Natural killer cell (primary cell): ENCODE data around the gene BPIFA3. TPM values are rescaled to one million over a fixed set of nuclear protein-coding genes. Genes with fewer than 3 reads are reported as not detected.

Experiments
- ATAC-seq, 3 donors: fragments of 150-1000 bp in 2 of 3; fragments of 200-7000 bp in 1 of 3; cut with Tn5 transposase; 1 replicate in 1 of 3; 2 replicates in 2 of 3; pipeline ENCODE4 v1.10.0; 2021; ENCODE audit warnings: mild to moderate bottlenecking in 2 of 3, moderate library complexity in 2 of 3
- DNase-seq, 2 donors: peaks; one replicate each; pipeline versions ENCODE4 v3.0.0 to v3.0.0-alpha.2; 2013 to 2021; ENCODE audit warnings: mixed read lengths in 1 of 2
- H3K27ac ChIP-seq: one replicate; pipeline ENCODE4 v1.5.1; 2013; ENCODE audit warnings: mild to moderate bottlenecking, low read length
- H3K27me3 ChIP-seq: one replicate; pipeline ENCODE4 v1.6.1; 2013; ENCODE audit warnings: low read length; ENCODE audit not compliant: control insufficient read depth, insufficient read depth
- H3K36me3 ChIP-seq: one replicate; pipeline ENCODE4 v1.6.1; 2013; ENCODE audit warnings: low read length; ENCODE audit not compliant: control insufficient read depth, insufficient read depth
- H3K4me1 ChIP-seq: one replicate; pipeline ENCODE4 v1.6.1; 2013; ENCODE audit warnings: low read length; ENCODE audit not compliant: control insufficient read depth, insufficient read depth
- H3K4me3 ChIP-seq: one replicate; pipeline ENCODE4 v1.5.1; 2013; ENCODE audit warnings: low read length
- H3K9me3 ChIP-seq: one replicate; pipeline ENCODE4 v1.6.1; 2013; ENCODE audit warnings: low read length; ENCODE audit not compliant: control insufficient read depth, insufficient read depth
- H3K27ac Mint-ChIP-seq, 2 donors: one replicate each; pipeline ENCODE4 v1.8.0; 2022; ENCODE audit warnings: mild to moderate bottlenecking in 2 of 2, mixed read lengths in 2 of 2, moderate library complexity in 1 of 2
- H3K27me3 Mint-ChIP-seq, 2 donors: one replicate each; pipeline ENCODE4 v1.8.0; 2022; ENCODE audit warnings: low read depth in 2 of 2, mixed read lengths in 2 of 2
- H3K36me3 Mint-ChIP-seq: one replicate; pipeline ENCODE4 v1.8.0; 2022; ENCODE audit warnings: mixed read lengths
- H3K4me1 Mint-ChIP-seq, 2 donors: one replicate each; pipeline ENCODE4 v1.8.0; 2022; ENCODE audit warnings: mixed read lengths in 2 of 2
- H3K4me3 Mint-ChIP-seq: one replicate; pipeline ENCODE4 v1.8.0; 2022; ENCODE audit warnings: mild to moderate bottlenecking, moderate library complexity, mixed read lengths
- H3K9me3 Mint-ChIP-seq, 2 donors: one replicate each; pipeline ENCODE4 v1.8.0; 2022; ENCODE audit warnings: mixed read lengths in 2 of 2
- CTCF ChIP-seq: fragments of 200-600 bp; IDR thresholded peaks from one replicate; pipeline ENCODE4 v1.8.0; 2022; ENCODE audit warnings: antibody characterized with exemption
- WGBS: methylation state at CpG from one replicate; pipeline ENCODE4 v1.1.7; 2013; ENCODE audit warnings: missing lambda C conversion rate; ENCODE audit not compliant: insufficient coverage; 5-methylcytosine and 5-hydroxymethylcytosine counted together
- intact Hi-C: fragments of 100-400 bp; cut with micrococcal nuclease; formaldehyde crosslinking; loops from one replicate; pipeline ENCODE4 v1.14.2; 2022
- total RNA-seq, 4 donors: library from RNA; stranded (reverse); fragments of 120-200 nt in 1 of 4; gene quantifications; one replicate each; pipeline versions ENCODE4 v1.2.3 to v1.2.4, GENCODE V29; 2013 to 2022

BPIFA3 gene
- total RNA-seq, result not detected
- not detected for total RNA-seq (2013)

GRCh38 chr20:33217052-33217451 is at the start of gene BPIFA3:
TSS of gene BPIFA3 (plus strand) at chr20:33217352. CDS start at chr20:33217537, 185 bp downstream.
- intact Hi-C loops, result no loop called here
- no peaks in the 10 kb centered on the region for H3K4me1 Mint-ChIP-seq

GRCh38 chr20:33167859-33168258 is 49.3 kb upstream of the BPIFA3 start, which contains the start of gene BPIFA2:
TSS of gene BPIFA2 (plus strand) at chr20:33168159. CDS start at chr20:33169146, 987 bp downstream.
- H3K4me1 ChIP-seq, result no peaks in the 10 kb centered on the region
- no peaks in the 10 kb centered on the region for H3K4me1 Mint-ChIP-seq
- no peak within 1 kb of the TSS for H3K4me3 Mint-ChIP-seq
- intact Hi-C loops, result no loop called here
- H3K27me3 Mint-ChIP-seq, result peaks cover 10 to 27% of the 10 kb centered on the region in 2 donors
- peaks cover 0 to 6% of the 10 kb centered on the region in 2 donors for H3K9me3 Mint-ChIP-seq
- peaks cover 7% of the 10 kb centered on the region for H3K36me3 Mint-ChIP-seq
- no peaks in the 10 kb centered on the region for H3K36me3 ChIP-seq
- H3K27ac ChIP-seq, result no peak within 1 kb of the TSS
- H3K4me3 ChIP-seq, result no peak within 1 kb of the TSS
- TF ChIP-seq CTCF, result no peak
- DNase-seq, result no peak
- H3K27ac Mint-ChIP-seq, result no peak within 1 kb of the TSS
- 81% methylated on average over 8 of the region's 8 CpGs for WGBS
- peaks cover 6% of the 10 kb centered on the region for H3K9me3 ChIP-seq
- ATAC-seq, result no peak
- H3K27me3 ChIP-seq, result no peaks in the 10 kb centered on the region

More at GRCh38 chr20:33217052-33217451, at the start of gene BPIFA3:
- DNase-seq (no peak), ATAC-seq (no peak)
- no peaks in the 10 kb centered on the region for H3K9me3 ChIP-seq
- H3K27me3 ChIP-seq, result no peaks in the 10 kb centered on the region
- H3K4me3 ChIP-seq, result no peak within 1 kb of the TSS
- no peaks in the 10 kb centered on the region for H3K9me3 Mint-ChIP-seq
- H3K36me3 ChIP-seq, result no peaks in the 10 kb centered on the region
- H3K27ac ChIP-seq, result no peak within 1 kb of the TSS
- no peak within 1 kb of the TSS for H3K27ac Mint-ChIP-seq
- H3K4me1 ChIP-seq, result no peaks in the 10 kb centered on the region
- no peaks in the 10 kb centered on the region for H3K36me3 Mint-ChIP-seq
- 85% methylated on average over 2 of the region's 2 CpGs for WGBS
- H3K4me3 Mint-ChIP-seq, result no peak within 1 kb of the TSS
- TF ChIP-seq CTCF, result no peak
- H3K27me3 Mint-ChIP-seq, result peaks cover 21 to 39% of the 10 kb centered on the region in 2 donors

- Mint-ChIP-seq H3K27ac (no peak overlapping the region), H3K27me3 (peaks cover 10 to 27% of the 10 kb centered on the region in 2 donors), H3K4me1 (no peaks in the 10 kb centered on the region), H3K36me3 (peaks cover 7% of the 10 kb centered on the region), H3K9me3 (peaks cover 0 to 6% of the 10 kb centered on the region in 2 donors), H3K4me3 (no peak overlapping the region)
- Histone ChIP-seq H3K27me3 (no peaks in the 10 kb centered on the region), H3K27ac (no peak overlapping the region), H3K4me3 (no peak overlapping the region), H3K4me1 (no peaks in the 10 kb centered on the region), H3K9me3 (peaks cover 6% of the 10 kb centered on the region), H3K36me3 (no peaks in the 10 kb centered on the region)
- TF ChIP-seq CTCF, result peak; percentile 29
- no peak for DNase-seq
- no peak for ATAC-seq
- intact Hi-C loops, result no loop called here
- 58% methylated on average over 8 of the region's 8 CpGs for WGBS
These were observed 47.9 kb upstream of the BPIFA3 start for GRCh38 chr20:33169176-33169794.

- Histone ChIP-seq H3K36me3 (no peaks in the 10 kb centered on the region), H3K4me1 (no peaks in the 10 kb centered on the region), H3K4me3 (no peak overlapping the region), H3K27me3 (no peaks in the 10 kb centered on the region), H3K9me3 (peaks cover 6% of the 10 kb centered on the region), H3K27ac (no peak overlapping the region)
- Mint-ChIP-seq H3K27me3 (peaks cover 5 to 27% of the 10 kb centered on the region in 2 donors), H3K36me3 (peaks cover 7% of the 10 kb centered on the region), H3K4me1 (no peaks in the 10 kb centered on the region), H3K27ac (no peak overlapping the region), H3K4me3 (no peak overlapping the region), H3K9me3 (peaks cover 0 to 6% of the 10 kb centered on the region in 2 donors)
- TF ChIP-seq CTCF, result no peak
- DNase-seq (no peak), ATAC-seq (no peak)
- WGBS, result 80% methylated on average over 7 of the region's 7 CpGs
- intact Hi-C loops, result no loop called here
These were observed 44.4 kb upstream of the BPIFA3 start for GRCh38 chr20:33172781-33173180.
